ENCODE data around the gene SPDYE17.
"Not testable (repeated sequence)": the region's sequence is repeated elsewhere in the genome, so short reads cannot be mapped to it uniquely, and the experiment has no call there.

SPDYE17 gene, protein sequence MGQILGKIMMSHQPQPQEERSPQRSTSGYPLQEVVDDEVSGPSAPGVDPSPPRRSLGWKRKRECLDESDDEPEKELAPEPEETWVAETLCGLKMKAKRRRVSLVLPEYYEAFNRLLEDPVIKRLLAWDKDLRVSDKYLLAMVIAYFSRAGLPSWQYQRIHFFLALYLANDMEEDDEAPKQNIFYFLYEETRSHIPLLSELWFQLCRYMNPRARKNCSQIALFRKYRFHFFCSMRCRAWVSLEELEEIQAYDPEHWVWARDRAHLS
- total RNA-seq, result 0 reads per million in 3 donors

DNA sequence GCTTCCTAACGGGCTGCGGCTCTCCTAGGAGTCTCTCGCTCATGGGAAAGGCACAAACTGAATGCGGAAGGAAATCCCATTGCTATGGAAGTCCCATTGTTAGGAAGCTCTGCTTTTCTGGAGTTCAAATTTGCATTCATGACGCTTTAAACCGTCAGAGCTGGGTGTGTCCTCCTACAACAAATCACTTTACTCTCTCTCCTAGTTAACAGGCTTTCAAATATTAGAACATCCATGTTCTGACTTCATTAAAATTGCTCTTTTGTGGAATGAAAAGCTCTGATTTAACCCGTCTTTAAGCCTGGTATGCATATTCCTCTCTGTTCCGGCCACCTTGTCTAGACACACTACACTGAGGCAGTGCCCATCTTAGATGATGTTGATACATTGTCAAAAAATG lies at the start of gene SPDYE17:
TSS of gene SPDYE17 (minus strand) at position 101 of the 400 bp plus-strand sequence. CDS start 1,791 bp downstream, outside the sequence.
- H3K4me3 ChIP-seq (ENCODE audit: insufficient read depth, low read depth, low read length, poor library complexity, severe bottlenecking); DNase-seq; H3K27ac ChIP-seq (ENCODE audit: insufficient read depth, low read length, poor library complexity, severe bottlenecking); H3K9me3 ChIP-seq (ENCODE audit: control insufficient read depth, low read length); H3K36me3 ChIP-seq (ENCODE audit: control insufficient read depth, insufficient read depth, low read length); H3K4me1 ChIP-seq (ENCODE audit: control insufficient read depth, insufficient read depth, low read length, poor library complexity, severe bottlenecking); H3K27me3 ChIP-seq (replicated peaks; ENCODE audit: control insufficient read depth, insufficient read depth, low read length, poor library complexity, severe bottlenecking): not testable (repeated sequence)

- not testable (repeated sequence) for H3K9me3 ChIP-seq (ENCODE audit: control insufficient read depth, low read length); H3K36me3 ChIP-seq (ENCODE audit: control insufficient read depth, insufficient read depth, low read length); H3K4me3 ChIP-seq (ENCODE audit: insufficient read depth, low read depth, low read length, poor library complexity, severe bottlenecking); H3K27ac ChIP-seq (ENCODE audit: insufficient read depth, low read length, poor library complexity, severe bottlenecking); H3K4me1 ChIP-seq (ENCODE audit: control insufficient read depth, insufficient read depth, low read length, poor library complexity, severe bottlenecking); H3K27me3 ChIP-seq (replicated peaks; ENCODE audit: control insufficient read depth, insufficient read depth, low read length, poor library complexity, severe bottlenecking); DNase-seq
Measured at GRCh38 chr7:77080236-77080635, 48.1 kb upstream of the SPDYE17 start.

DNA sequence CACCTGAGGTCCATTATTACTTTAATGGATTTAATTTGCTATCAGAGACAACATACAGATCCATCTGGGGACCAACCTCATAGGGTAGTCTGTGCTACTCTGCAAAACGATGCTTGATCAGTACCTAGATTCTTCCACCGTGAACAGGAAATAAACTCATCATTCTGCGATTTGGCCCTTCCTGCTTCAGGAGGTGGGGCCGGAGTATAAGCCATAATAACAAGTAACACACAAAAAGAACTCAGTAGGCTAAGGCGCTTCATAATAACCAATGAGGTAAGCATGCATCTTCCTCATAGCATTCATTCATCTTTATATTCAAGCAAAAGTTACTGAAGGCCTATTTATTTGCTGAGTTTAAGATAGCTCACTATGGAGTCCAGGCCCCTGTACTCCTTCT lies 47.5 kb upstream of the SPDYE17 start:
- not testable (repeated sequence) for H3K27me3 ChIP-seq (replicated peaks; ENCODE audit: control insufficient read depth, insufficient read depth, low read length, poor library complexity, severe bottlenecking); DNase-seq; H3K36me3 ChIP-seq (ENCODE audit: control insufficient read depth, insufficient read depth, low read length); H3K27ac ChIP-seq (ENCODE audit: insufficient read depth, low read length, poor library complexity, severe bottlenecking); H3K4me3 ChIP-seq (ENCODE audit: insufficient read depth, low read depth, low read length, poor library complexity, severe bottlenecking); H3K9me3 ChIP-seq (ENCODE audit: control insufficient read depth, low read length); H3K4me1 ChIP-seq (ENCODE audit: control insufficient read depth, insufficient read depth, low read length, poor library complexity, severe bottlenecking)

GRCh38 chr7:77079112-77079511 lies 47.0 kb upstream of the SPDYE17 start:
- not testable (repeated sequence) for H3K36me3 ChIP-seq (ENCODE audit: control insufficient read depth, insufficient read depth, low read length); H3K27ac ChIP-seq (ENCODE audit: insufficient read depth, low read length, poor library complexity, severe bottlenecking); H3K27me3 ChIP-seq (replicated peaks; ENCODE audit: control insufficient read depth, insufficient read depth, low read length, poor library complexity, severe bottlenecking); H3K4me1 ChIP-seq (ENCODE audit: control insufficient read depth, insufficient read depth, low read length, poor library complexity, severe bottlenecking); DNase-seq; H3K9me3 ChIP-seq (ENCODE audit: control insufficient read depth, low read length); H3K4me3 ChIP-seq (ENCODE audit: insufficient read depth, low read depth, low read length, poor library complexity, severe bottlenecking)

DNA sequence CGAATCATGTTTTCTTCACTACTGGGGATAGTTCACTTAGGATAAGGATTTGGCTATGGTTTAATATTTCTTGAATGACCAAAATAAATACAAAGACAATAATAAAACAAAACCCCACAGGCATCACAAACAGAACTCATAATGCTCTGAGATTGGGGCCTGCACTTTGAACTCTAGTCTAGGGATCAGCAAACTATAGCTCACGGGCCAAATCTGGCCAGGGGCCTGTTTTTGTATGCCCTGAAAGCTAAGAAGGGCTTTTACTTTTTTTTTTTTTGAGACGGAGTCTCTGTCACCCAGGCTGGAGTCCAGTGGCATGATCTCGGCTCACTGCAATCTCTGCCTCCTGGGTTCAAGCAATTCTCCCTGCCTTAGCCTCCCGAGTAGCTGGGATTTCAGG lies 44.9 kb upstream of the SPDYE17 start:
- H3K9me3 ChIP-seq (ENCODE audit: control insufficient read depth, low read length); H3K27me3 ChIP-seq (replicated peaks; ENCODE audit: control insufficient read depth, insufficient read depth, low read length, poor library complexity, severe bottlenecking); H3K4me3 ChIP-seq (ENCODE audit: insufficient read depth, low read depth, low read length, poor library complexity, severe bottlenecking); H3K27ac ChIP-seq (ENCODE audit: insufficient read depth, low read length, poor library complexity, severe bottlenecking); DNase-seq; H3K36me3 ChIP-seq (ENCODE audit: control insufficient read depth, insufficient read depth, low read length); H3K4me1 ChIP-seq (ENCODE audit: control insufficient read depth, insufficient read depth, low read length, poor library complexity, severe bottlenecking): not testable (repeated sequence)

GRCh38 chr7:77074786-77075396 lies 42.7 kb upstream of the SPDYE17 start:
- not testable (repeated sequence) for H3K27me3 ChIP-seq (replicated peaks; ENCODE audit: control insufficient read depth, insufficient read depth, low read length, poor library complexity, severe bottlenecking); DNase-seq; H3K9me3 ChIP-seq (ENCODE audit: control insufficient read depth, low read length); H3K27ac ChIP-seq (ENCODE audit: insufficient read depth, low read length, poor library complexity, severe bottlenecking); H3K4me3 ChIP-seq (ENCODE audit: insufficient read depth, low read depth, low read length, poor library complexity, severe bottlenecking); H3K36me3 ChIP-seq (ENCODE audit: control insufficient read depth, insufficient read depth, low read length); H3K4me1 ChIP-seq (ENCODE audit: control insufficient read depth, insufficient read depth, low read length, poor library complexity, severe bottlenecking)

DNA sequence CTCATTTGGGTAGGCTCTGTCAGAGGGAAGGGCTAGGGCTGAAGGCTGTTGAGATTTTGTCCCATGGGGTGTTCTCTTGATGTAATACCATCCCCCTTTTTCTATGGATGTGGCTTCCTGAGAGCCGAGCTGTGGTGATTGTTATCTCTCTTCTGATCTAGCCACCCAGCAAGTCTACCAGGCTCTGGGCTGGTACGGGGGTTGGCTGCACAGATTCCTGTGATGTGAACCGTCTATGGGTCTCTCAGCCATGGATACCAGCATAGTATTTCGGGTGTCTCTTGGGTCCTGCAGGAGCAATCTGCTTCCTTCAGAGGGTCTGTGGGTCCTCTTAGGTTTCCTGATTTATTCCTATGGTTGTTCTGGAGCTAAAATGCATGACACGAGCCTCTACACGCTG lies 38.9 kb upstream of the SPDYE17 start:
- H3K9me3 ChIP-seq (ENCODE audit: control insufficient read depth, low read length); H3K27me3 ChIP-seq (replicated peaks; ENCODE audit: control insufficient read depth, insufficient read depth, low read length, poor library complexity, severe bottlenecking); H3K27ac ChIP-seq (ENCODE audit: insufficient read depth, low read length, poor library complexity, severe bottlenecking); H3K4me3 ChIP-seq (ENCODE audit: insufficient read depth, low read depth, low read length, poor library complexity, severe bottlenecking); DNase-seq; H3K4me1 ChIP-seq (ENCODE audit: control insufficient read depth, insufficient read depth, low read length, poor library complexity, severe bottlenecking); H3K36me3 ChIP-seq (ENCODE audit: control insufficient read depth, insufficient read depth, low read length): not testable (repeated sequence)

GRCh38 chr7:77065869-77066268 lies 33.7 kb upstream of the SPDYE17 start:
- not testable (repeated sequence) for H3K4me3 ChIP-seq (ENCODE audit: insufficient read depth, low read depth, low read length, poor library complexity, severe bottlenecking); H3K9me3 ChIP-seq (ENCODE audit: control insufficient read depth, low read length); H3K36me3 ChIP-seq (ENCODE audit: control insufficient read depth, insufficient read depth, low read length); H3K27me3 ChIP-seq (replicated peaks; ENCODE audit: control insufficient read depth, insufficient read depth, low read length, poor library complexity, severe bottlenecking); H3K27ac ChIP-seq (ENCODE audit: insufficient read depth, low read length, poor library complexity, severe bottlenecking); DNase-seq; H3K4me1 ChIP-seq (ENCODE audit: control insufficient read depth, insufficient read depth, low read length, poor library complexity, severe bottlenecking)

- not testable (repeated sequence) for H3K4me1 ChIP-seq (ENCODE audit: control insufficient read depth, insufficient read depth, low read length, poor library complexity, severe bottlenecking); H3K36me3 ChIP-seq (ENCODE audit: control insufficient read depth, insufficient read depth, low read length); H3K4me3 ChIP-seq (ENCODE audit: insufficient read depth, low read depth, low read length, poor library complexity, severe bottlenecking); H3K27ac ChIP-seq (ENCODE audit: insufficient read depth, low read length, poor library complexity, severe bottlenecking); H3K9me3 ChIP-seq (ENCODE audit: control insufficient read depth, low read length); DNase-seq; H3K27me3 ChIP-seq (replicated peaks; ENCODE audit: control insufficient read depth, insufficient read depth, low read length, poor library complexity, severe bottlenecking)
Measured at GRCh38 chr7:77063732-77064131, 31.6 kb upstream of the SPDYE17 start.

DNA sequence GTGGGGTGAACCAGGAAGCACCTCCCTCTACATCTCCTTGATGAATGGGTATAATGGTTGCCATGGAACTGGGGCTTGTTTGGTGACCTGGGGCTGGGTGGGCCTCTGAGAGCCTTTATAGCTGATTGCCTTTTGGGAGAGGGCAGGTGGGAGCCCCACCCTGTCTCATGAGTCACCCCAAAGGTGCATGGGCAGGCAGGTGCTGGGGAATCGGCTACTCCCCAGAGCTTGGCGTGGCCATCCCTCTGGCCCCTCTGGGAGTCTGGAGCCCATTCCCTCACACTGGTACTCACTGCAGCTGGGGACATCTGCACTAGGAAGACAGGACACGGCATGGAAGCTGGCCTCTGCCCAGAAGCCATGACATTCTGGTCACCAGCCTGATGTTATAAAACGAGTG lies 30.4 kb upstream of the SPDYE17 start, which contains the start of gene SPDYE18:
TSS of gene SPDYE18 (minus strand) at position 2 of the 400 bp plus-strand sequence. CDS start 2,046 bp downstream, outside the sequence.
- not testable (repeated sequence) for H3K27ac ChIP-seq (ENCODE audit: insufficient read depth, low read length, poor library complexity, severe bottlenecking); DNase-seq; H3K36me3 ChIP-seq (ENCODE audit: control insufficient read depth, insufficient read depth, low read length); H3K27me3 ChIP-seq (replicated peaks; ENCODE audit: control insufficient read depth, insufficient read depth, low read length, poor library complexity, severe bottlenecking); H3K4me3 ChIP-seq (ENCODE audit: insufficient read depth, low read depth, low read length, poor library complexity, severe bottlenecking); H3K9me3 ChIP-seq (ENCODE audit: control insufficient read depth, low read length); H3K4me1 ChIP-seq (ENCODE audit: control insufficient read depth, insufficient read depth, low read length, poor library complexity, severe bottlenecking)

Data from effector memory CD4-positive, alpha-beta T cell (primary cell).